ENCODE measurements around the gene FREM2.

The FREM2 gene

DNA sequence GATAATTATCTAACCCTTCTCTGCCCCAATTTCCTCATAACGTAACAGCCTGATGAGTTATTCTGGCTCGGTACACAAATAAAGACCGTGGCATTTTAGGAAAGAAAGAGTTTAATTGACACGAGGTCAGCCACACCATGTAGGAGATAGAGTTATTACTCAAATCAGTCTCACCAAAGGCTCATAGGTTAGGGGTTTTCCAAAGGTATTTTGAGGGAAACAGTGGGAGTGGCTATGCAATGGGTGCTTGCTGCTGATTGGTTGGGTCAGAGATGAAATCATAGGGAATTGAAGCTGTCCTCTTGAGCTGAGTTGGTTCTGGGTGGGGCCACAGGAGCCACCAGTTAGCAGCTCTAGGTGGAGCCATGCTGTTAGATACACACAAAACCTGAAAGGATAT, 137.5 kb downstream of the FREM2 start:
- no peak for DNase-seq (ENCODE audit: low read depth)

DNA sequence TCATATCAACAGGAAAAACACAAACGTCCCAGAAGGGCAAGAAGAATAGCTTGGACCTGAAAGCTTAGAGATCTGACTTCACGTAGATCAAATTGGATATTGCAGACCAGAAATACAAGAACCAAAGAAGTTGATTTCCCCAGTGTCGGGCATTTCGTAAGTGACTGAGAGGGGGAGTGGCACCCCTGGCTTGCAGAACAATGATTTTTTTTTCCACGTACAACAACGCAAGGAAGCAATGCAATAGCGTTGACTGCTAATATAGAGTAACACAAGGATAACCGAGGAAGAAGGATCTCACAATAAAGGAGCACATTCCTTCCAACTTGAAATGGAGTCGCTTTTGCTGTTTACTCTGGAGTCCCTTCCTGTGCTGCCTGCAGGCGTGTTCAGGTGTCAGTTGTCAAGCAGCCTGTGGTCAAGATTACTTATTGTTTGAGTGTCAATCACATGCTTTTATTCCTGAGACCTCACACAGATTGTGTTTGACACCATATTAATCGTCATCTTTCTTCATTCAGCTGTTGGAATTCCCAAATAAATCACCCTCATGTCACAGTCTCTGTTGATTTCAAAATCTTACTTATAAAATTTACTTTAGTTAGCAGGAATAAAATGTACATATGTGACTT, 139.4 kb downstream of the FREM2 start:
- DNase-seq (ENCODE audit: low read depth): no peak

DNA sequence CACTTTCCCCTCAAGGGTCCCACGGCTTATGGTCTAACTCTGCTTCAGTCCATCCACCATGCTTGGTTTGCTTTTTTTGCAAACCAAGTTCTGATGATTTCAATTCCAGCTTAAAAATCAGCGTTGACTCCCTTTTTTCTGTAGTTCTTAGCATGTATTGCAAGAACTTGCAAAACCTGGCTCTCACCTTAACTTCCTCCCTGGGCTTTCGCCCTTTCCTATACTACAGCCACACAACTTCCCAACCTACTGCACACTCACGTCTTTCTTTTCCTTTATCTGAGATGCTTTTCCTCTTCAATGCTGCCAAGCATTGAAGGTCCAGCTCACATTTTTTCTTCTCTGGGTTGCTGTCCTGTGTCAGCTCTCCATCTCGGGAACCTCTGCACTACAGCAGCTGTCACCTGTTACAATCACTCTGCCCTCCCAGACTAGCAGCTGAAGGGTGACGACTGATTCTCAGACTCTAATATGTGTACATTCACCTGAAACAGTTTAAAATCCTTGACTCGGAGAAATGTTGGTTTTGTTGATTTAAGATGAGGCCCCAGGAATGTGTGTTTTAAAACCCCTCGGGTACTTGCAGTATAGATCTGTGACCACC, 143.7 kb downstream of the FREM2 start:
- DNase-seq (ENCODE audit: low read depth): no peak

DNA sequence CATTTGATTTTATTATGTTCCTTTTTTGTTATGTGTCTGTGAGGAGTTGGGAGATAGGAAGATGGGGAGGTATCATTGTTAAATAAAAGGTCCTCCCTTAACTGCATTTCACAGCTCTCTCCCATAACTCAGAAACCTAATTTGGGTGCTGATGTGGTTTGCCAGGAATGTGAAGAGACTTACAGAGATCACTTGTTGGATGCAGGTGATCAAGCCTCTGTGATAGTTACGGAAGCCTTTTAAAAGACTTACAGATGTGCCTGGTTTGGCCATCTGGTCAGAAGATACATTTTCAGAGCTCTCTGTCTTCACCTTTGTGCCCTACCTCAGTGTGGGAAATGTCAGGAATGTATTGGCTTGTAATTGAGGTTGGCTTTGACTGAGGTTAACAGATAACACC, 157.7 kb downstream of the FREM2 start:
- DNase-seq (ENCODE audit: low read depth): no peak

DNA sequence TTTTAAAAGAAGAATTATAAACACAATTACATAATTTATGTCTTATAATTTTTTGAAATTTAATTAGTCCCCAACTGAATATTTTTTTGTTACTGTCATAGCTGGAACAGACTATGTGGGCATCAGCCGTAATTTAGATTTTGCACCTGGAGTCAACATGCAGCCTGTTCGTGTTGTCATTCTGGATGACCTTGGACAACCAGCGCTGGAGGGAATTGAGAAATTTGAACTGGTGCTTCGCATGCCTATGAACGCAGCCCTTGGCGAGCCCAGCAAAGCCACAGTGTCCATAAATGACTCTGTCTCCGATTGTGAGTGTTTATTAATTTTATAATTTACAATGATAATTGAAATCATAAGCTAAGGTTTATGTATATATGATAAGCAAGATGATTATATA, 161.5 kb downstream of the FREM2 start:
- DNase-seq (ENCODE audit: low read depth): no peak

DNA sequence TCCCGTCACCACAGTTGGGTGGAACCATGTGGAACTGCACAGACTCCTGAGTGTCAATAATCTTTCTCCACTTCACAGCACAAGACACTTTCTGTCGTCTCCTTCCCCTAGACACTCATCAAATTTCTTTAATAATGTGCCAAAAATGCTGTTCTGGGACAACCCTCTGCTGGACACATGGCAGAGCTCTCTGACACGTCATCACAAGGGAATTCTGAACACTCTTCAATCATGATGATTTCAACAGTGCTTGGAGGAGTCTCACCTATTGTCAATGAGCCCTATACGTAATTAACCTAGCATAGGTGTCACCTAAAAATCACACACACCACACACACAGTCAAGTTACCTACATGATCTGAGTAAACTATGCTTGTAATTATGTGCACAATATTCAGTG, 162.4 kb downstream of the FREM2 start:
- DNase-seq (ENCODE audit: low read depth): peak; percentile 22

DNA sequence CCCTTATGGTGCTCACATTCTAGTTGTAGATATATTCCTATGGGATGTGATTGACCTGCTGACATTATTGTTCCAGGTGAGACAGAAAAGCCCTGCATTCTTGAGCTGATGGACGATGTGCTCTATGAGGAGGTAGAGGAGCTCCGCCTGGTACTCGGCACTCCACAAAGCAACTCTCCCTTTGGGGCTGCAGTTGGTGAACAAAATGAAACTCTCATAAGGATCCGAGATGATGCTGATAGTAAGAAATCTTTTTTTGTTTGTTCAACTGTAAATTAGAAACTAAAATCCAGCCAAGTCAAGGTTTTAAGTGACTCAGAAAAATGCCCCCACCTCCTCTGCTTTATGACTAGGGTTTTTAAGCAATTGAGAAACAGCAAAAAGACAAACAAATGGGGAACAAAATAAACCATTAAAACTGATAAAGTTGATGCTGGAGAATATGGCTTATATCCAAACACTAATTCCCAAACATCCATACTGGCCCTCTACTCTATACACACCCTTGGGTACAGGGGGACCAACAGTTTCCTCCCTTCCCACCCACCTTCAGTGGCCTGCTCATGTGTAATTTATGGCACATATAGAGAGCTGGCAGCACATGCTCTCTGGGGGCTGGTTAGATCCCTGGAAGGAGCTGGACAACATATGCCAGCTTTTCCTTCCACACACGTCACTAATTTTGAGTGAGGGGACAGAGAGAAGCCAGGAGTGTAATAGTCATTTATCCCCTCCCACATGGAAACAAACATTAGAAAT, 164.2 kb downstream of the FREM2 start:
- DNase-seq (ENCODE audit: low read depth): no peak

DNA sequence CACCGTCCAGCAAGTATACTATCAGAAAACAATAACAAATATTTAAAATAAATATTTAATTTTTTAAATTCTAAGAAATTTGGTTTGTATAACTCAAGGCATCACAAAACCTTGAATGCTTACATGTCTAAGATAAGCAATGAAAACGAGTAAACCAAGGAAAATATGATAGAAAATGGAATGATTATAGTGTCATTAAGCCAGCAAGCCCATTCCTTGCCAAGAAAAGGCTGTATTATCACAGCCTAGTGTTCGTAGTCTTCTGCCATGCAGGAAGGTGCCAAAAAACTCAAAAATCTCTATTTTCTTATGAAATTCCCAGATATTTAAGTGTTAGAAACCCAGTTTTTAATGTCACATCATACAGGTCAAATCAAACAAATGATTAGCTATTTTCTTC, 167.3 kb downstream of the FREM2 start:
- DNase-seq (ENCODE audit: low read depth): no peak

DNA sequence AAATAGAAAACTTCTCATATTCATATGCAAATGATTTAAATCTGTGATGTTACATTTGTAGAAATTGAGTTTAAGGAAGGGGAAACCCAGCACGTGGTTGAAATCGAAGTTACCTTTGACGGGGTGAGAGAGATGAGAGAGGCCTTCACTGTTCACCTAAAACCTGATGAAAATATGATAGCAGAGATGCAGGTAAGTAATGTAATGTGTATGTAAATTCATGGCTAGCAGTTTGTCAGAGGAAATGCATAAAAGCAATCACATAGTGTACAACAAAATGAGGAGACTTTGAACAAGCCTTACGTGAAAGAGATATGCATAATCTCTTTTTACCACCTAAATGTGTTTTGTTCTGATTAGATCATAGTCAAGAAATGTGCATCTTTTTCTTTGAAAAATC, 169.2 kb downstream of the FREM2 start:
- no peak for DNase-seq (ENCODE audit: low read depth)

DNA sequence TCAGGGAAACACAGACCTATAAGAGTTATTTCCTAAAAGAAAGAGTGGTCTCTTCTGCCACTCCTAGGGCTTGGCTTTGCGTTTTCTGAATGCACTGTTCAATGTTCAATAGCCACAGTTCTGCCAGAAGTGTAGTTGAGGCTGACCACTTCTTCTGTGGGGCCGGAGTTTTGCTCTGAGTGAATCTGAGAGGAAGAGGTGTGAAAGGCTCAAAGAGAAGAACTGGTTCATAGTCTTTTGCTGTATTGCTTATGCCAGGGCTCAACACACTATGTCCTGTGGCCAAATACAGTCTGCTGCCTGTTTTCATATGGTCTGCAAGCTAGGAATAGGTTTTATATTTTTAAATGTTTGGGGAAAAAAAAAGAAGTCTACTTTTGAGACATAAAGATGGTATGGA, 175.6 kb downstream of the FREM2 start:
- DNase-seq (ENCODE audit: low read depth): no peak

DNA sequence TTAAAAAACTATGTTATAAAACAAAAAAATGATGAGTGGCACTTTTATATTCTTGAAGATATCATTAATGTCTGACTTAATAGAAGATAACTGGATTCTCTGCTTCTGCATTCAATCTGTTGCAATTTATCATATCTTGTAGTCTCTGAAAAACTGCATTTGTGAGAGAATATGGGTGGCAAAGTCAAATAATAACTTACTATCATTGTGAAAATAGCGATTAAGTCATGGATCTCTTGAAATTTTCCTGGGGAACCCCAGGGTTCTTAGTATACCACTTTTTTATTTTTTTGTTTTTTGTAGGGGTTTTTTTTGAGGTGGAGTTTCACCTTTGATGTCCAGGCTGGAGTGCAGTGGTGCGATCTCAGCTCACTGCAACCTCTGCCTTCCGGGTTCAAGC, 176.7 kb downstream of the FREM2 start:
- no peak for DNase-seq (ENCODE audit: low read depth)

DNA sequence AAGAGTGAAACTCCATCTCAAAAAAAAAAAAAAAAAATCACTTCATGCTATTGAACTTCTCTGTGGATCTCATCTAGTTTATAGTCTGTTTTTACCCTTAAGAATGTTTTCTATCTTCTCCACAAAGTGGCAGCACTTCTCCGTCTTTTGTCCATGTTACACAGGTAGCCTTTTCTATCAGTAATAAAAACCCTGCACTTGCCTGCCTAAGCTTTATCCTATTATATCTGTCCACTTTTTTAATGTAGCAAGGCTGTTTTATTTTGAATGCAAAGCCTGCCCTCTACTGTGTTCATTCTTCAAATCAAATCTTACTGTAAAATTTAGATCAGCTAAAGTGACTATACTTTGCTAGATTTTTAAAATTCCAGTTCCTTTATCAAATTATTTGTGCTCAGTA, 179.8 kb downstream of the FREM2 start:
- no peak for DNase-seq (ENCODE audit: low read depth)

DNA sequence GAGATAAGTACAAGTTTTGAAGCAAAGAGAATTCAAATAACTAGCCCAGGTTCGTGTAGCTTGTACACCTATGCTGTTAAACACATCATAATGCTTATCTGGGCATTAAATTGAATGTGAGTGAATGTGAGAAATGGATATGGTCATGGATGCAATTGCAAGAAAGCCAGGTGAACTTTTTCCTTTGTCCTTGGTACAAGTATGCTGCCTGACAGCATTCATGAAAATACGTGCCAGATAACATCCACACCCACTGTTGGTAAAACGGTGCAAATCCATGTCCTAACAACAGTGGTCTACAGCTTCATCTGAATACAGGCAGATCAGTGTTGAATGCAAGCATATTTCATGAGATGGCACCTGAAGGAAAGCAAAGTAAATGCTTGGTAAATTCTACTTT, 181.5 kb downstream of the FREM2 start:
- DNase-seq (ENCODE audit: low read depth): no peak

DNA sequence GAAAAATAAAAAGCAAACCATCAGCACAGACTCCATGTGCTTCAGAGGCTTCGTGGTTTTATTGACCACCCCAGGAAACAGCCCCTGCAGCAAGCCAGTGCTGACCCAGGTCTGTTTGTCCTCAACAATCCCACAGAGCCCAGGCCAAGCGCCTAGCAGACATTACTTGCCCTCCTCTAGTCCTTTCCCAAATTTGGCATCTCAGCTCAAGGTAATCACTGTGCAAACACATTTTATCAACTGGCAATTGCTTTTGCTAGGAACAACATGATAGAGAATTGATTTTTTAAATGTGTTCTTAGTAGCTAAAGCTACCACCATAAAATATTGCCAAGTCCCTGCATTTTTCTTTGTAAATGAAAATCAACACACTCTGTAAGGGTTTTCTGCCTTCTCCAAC, 182.0 kb downstream of the FREM2 start:
- no peak for DNase-seq (ENCODE audit: low read depth)

DNA sequence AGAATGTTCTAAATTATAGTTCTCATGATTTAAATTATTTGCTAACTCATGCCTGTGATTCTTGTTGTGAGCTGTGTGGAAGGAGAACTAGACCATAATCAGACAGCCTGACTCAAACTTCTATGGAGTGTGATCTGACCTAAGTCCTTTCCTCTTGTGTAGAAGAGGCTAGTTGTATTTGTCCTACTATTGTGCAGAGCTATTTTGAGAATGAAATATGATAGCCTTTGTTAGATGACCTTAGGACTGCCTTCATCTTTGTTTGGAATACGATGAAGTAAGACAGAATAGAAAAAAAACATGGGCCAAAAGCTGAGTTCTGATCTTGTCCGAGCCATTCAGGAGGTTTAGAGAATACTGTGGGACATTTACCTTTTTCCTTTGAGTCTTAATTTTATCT, 184.4 kb downstream of the FREM2 start:
- DNase-seq (ENCODE audit: low read depth): no peak

DNA sequence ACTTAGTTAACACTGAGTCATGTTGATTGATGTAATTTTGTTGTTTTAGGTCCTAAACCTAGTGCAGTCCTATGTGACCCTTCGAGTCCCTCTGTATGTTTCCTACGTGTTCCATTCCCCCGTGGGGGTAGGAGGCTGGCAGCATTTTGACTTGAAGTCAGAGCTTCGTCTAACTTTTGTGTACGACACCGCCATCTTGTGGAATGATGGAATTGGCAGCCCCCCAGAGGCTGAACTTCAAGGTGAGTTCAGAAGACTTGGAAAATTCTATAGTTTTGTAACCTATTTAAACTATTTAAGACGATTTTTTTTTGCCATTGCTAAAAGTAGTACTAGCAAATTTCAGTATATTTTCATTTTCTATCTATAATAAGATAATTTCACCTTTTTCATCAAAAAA, 185.8 kb downstream of the FREM2 start:
- DNase-seq (ENCODE audit: low read depth): no peak

DNA sequence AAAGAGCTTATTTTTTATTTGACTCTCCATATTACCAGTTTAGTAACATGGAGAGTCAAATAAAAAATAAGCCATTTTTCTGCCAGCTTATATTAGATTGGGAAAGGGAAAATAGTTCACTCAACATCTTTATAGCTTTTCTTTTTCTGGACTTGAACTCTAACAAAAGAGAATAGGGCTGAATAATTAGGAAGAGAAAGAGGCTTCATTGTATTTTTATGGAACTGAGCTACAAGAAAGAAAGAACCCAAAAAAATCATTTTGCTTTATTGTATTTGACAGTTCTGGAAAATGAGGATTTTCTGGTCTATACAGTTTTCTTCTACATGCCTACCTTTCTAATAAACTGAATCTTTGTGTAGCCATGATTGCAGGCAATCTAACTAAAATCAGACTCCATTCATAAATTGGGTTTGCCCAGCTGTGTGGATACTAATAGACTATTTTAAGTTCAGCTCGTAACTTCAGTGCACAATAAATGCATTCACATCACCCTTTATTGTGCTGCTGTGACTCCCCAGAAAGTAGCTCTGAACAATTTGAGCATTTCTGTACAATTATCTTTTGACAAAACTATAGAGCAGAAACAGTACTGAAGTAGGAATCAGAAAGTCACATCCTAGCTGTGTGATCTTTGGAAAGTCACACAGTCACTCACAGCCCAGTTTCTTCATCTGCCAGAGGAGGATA, 188.5 kb downstream of the FREM2 start:
- DNase-seq (ENCODE audit: low read depth): no peak

DNA sequence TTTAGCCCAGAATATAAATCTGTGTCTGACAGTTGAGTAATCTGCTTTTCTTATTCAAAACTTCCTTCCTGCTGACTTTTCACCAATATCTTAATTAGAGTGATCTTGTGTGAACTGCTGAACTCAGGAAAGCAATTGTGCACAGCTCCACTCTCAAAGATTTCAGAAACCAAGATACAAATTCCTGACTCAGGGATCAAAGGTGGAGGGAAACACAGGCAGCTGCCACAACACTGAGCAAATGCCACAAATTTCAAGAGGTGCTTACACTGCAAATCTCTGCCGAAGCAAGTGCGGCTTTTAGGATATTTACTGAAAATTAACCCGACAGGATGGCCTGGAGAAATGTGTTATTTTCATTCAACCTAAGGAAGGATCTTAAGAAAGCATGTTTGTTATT, 192.4 kb downstream of the FREM2 start:
- no peak for DNase-seq (ENCODE audit: low read depth)

DNA sequence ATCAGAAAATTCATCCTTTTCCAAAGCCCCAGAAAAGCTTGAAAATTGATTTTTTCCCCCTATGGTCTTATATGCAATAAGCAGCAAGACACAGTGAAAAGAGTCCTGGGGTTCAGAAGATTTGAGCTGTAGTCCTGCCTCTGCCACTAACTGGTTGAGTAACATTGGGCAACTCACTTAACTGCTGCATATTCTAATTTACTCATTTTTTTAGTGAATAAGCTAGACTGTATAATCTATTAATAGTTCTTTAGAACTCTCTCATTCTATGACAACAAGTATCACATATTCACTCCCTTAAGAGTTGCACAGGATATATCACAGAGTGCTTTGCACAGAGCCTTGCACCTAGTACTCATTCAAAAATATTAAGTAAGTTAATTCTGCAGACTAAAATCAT, 192.9 kb downstream of the FREM2 start:
- no peak for DNase-seq (ENCODE audit: low read depth)

DNA sequence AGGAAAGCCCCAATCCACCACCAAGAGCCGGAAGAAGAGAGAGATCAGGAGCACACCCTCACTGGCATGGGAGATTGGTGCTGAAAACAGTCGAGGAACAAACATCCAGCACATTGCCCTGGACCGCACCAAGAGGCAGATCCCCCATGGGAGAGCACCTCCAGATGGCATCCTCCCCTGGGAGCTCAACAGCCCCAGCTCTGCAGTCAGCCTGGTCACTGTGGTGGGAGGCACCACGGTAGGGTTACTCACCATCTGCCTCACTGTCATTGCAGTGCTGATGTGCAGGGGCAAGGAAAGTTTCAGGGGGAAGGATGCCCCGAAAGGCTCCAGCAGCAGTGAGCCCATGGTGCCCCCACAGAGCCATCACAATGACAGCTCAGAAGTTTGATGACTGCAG, 193.5 kb downstream of the FREM2 start:
- DNase-seq (ENCODE audit: low read depth): no peak

DNA sequence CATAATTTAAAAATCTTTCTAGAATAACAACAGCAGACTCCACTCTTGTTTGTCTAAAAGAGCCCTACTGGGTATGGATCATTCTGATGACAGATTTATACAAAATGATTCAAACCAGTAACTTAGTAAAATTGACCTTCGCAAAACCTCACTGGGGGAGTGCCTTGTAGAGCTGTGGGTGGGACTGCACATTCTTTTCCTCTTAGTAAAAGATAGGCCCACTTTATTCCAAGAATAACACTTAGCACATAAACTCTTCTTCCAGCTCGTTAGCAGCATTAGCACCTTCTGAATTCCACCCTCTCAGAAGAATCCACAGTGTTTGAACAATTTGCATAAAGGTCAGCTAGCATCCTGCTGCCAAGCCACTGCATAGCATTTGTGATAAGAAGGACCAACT, 196.9 kb downstream of the FREM2 start:
- no peak for DNase-seq (ENCODE audit: low read depth)

DNA sequence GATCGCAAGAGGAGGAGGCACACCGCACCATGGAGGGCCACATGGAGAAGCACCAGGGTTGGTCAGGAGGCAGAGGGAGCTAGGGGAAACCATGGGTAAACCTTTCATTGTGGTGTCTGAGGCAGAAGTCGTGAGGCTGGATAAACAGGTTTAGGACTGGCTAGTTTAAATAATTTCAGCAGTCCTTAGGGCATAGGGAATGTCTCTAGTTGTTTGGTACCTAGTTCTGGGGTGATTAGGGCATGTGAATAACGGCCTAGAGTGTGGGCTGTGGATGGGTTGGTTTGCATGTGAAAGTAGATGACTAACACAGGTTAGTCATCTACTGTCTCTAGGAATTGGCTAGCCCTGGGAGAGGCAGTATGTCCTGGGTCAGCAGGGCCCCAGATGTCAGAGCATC, 201.4 kb downstream of the FREM2 start:
- peak; percentile 29 for DNase-seq (ENCODE audit: low read depth)

DNA sequence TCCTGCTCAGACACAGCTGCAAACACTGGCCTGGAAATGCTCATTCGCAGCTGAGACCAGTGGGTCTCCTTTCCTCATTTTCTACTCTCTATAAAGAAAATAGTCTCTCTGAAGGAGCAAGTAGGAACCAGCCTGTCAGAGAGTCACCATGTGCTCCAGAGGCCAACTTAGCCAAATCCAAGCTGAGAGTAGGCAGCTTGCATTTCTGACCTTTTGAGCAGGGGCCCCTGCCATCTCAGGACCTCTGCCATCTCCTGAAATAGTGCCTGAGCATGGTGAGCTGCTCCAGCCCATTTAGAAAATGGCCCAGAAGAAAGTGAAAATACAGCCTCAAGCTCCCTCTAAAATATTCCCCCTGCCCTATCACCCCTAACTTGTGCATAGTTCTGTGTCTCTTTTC, 208.2 kb downstream of the FREM2 start:
- DNase-seq (ENCODE audit: low read depth): no peak

Data from HS-5 (cell line).